ENCODE data around the gene SLC17A3. TPM values are rescaled to one million over a fixed set of nuclear protein-coding genes. Genes with fewer than 3 reads are reported as not detected.

Gene SLC17A3
- total and polyA plus RNA-seq, 2 experiments from 2014 or later, result not detected

GRCh38 chr6:25830458-25830857, 43.6 kb downstream of the SLC17A3 start:
- ATAC-seq, result no peak
- no peak for TF ChIP-seq ZNF462 (CRISPR knock-in tag; IDR thresholded peaks at IDR 0.05)
- TF ChIP-seq REST (IDR thresholded peaks at IDR 0.05; ENCODE audit: unreplicated experiment), result no peak
- no peak for TF ChIP-seq ETS1 (IDR thresholded peaks at IDR 0.05)
- TF ChIP-seq STAT1 (IDR thresholded peaks at IDR 0.05; ENCODE audit: unreplicated experiment), result no peak
- TF ChIP-seq CREB1 (CRISPR knock-in tag; IDR thresholded peaks at IDR 0.05; ENCODE audit: low read depth), result no peak
- no peak overlapping the region for H3K4me2 ChIP-seq

More at GRCh38 chr6:25830458-25830857, 43.6 kb downstream of the SLC17A3 start:
- peaks cover 2% of the 10 kb centered on the region; the same call in 1 of the 3 replicates for H3K4me1 Mint-ChIP-seq
- Histone ChIP-seq H3K27ac (ENCODE audit: low read depth) (no peak overlapping the region), H3K27me3 (ENCODE audit: insufficient read depth) (no peaks in the 10 kb centered on the region), H3K79me2 (replicated peaks; ENCODE audit: insufficient read depth) (no peaks in the 10 kb centered on the region), H4K20me1 (replicated peaks; ENCODE audit: insufficient read depth) (no peaks in the 10 kb centered on the region), H3F3A (replicated peaks; ENCODE audit: low read depth) (no peaks in the 10 kb centered on the region), H3K9me2 (ENCODE audit: insufficient read depth) (no peaks in the 10 kb centered on the region), H3K36me3 (ENCODE audit: insufficient read depth) (no peaks in the 10 kb centered on the region), H3K4me3 (no peak overlapping the region), H3K4me1 (ENCODE audit: insufficient read depth) (no peaks in the 10 kb centered on the region), H2AFZ (no peak overlapping the region)
- no peak overlapping the region for H3K4me3 Mint-ChIP-seq
- H3K27me3 Mint-ChIP-seq (ENCODE audit: insufficient read depth, low read depth, poor library complexity), result no peaks in the 10 kb centered on the region
- no peaks in the 10 kb centered on the region for H3K36me3 Mint-ChIP-seq (ENCODE audit: low read depth)
- H3K9me3 Mint-ChIP-seq, result no peaks in the 10 kb centered on the region
- H3K27ac Mint-ChIP-seq, result no peak overlapping the region
- no peak for DNase-seq (ENCODE audit: low spot score)
